OCI-LY3 (cell line): ENCODE results near the gene THY1.

Experiments used
- EZH2phosphoT487 ChIP-seq: fragments of 200-600 bp; shearing (Covaris generic); IDR thresholded peaks from 2 replicates; pipeline ENCODE4 v1.6.1; 2018; ENCODE audit warnings: antibody characterized with exemption, mixed run types, low read depth
- TF ChIP-seq, protein P1 (sequence below): fragments of 200-600, 300-600 bp; sonication (generic); IDR thresholded peaks from 2 replicates; pipeline ENCODE4 v1.5.1; 2014; ENCODE audit warnings: antibody characterized with exemption, low read length, low read depth

DNA sequence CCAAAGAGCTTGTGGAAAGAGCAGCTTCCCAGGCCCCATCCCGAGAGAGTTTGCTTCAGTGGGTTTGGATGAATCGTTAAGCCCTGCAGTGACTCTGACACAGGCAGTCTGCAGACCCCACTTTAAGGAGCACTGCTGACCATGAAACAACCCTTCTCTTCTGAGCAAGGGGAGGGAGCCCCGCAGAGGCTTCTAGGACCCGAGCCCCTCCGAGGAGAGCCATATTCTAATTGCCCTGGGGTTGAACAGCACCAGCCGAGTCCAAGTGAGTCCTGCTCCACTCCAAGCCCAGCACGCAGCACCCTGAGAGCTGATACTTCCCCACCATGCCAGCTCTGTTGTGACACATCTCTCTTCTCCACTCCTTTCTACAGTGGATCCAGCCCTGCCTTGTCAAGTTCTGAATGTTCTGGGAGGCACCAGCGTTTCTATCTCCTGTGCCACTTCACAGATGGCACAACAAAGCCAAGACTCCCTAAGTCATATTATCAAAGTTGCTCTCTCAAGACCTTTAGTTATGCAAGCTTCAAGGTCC, 51.8 kb downstream of the THY1 start:
- TF ChIP-seq, protein P1, sequence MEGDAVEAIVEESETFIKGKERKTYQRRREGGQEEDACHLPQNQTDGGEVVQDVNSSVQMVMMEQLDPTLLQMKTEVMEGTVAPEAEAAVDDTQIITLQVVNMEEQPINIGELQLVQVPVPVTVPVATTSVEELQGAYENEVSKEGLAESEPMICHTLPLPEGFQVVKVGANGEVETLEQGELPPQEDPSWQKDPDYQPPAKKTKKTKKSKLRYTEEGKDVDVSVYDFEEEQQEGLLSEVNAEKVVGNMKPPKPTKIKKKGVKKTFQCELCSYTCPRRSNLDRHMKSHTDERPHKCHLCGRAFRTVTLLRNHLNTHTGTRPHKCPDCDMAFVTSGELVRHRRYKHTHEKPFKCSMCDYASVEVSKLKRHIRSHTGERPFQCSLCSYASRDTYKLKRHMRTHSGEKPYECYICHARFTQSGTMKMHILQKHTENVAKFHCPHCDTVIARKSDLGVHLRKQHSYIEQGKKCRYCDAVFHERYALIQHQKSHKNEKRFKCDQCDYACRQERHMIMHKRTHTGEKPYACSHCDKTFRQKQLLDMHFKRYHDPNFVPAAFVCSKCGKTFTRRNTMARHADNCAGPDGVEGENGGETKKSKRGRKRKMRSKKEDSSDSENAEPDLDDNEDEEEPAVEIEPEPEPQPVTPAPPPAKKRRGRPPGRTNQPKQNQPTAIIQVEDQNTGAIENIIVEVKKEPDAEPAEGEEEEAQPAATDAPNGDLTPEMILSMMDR, result no peak
- no peak for TF ChIP-seq EZH2phosphoT487
